Raji (cell line): ENCODE data around the gene KIFC3.

Source experiments
- POLR2A ChIP-seq: IDR thresholded peaks from 2 replicates; pipeline ENCODE4 v1.6.1; 2011; ENCODE audit warnings: low read depth, low read length, control low read depth; ENCODE audit not compliant: insufficient read depth

The KIFC3 gene

GRCh38 chr16:57765160-57765728, 37.0 kb downstream of the KIFC3 start:
- TF ChIP-seq POLR2A: no peak

- no peak for TF ChIP-seq POLR2A
Measured at GRCh38 chr16:57764341-57765159, 37.7 kb downstream of the KIFC3 start.

- no peak for TF ChIP-seq POLR2A
Measured at GRCh38 chr16:57764006-57764340, 38.3 kb downstream of the KIFC3 start.

GRCh38 chr16:57763285-57764005, 38.8 kb downstream of the KIFC3 start:
- no peak for TF ChIP-seq POLR2A

- TF ChIP-seq POLR2A: no peak
Measured at GRCh38 chr16:57762365-57763040, 39.8 kb downstream of the KIFC3 start.

- TF ChIP-seq POLR2A: no peak
Measured at GRCh38 chr16:57761957-57762356, 40.3 kb downstream of the KIFC3 start.

GRCh38 chr16:57761301-57761700, 41.0 kb downstream of the KIFC3 start:
- no peak for TF ChIP-seq POLR2A

- TF ChIP-seq POLR2A: no peak
Measured at GRCh38 chr16:57760357-57761160, 41.7 kb downstream of the KIFC3 start.

GRCh38 chr16:57759541-57760356, 42.5 kb downstream of the KIFC3 start:
- TF ChIP-seq POLR2A: no peak

- no peak for TF ChIP-seq POLR2A
Measured at GRCh38 chr16:57759131-57759530, 43.2 kb downstream of the KIFC3 start.

GRCh38 chr16:57758331-57759117, 43.8 kb downstream of the KIFC3 start:
- no peak for TF ChIP-seq POLR2A

GRCh38 chr16:57757883-57758282, 44.4 kb downstream of the KIFC3 start:
- TF ChIP-seq POLR2A: no peak

- no peak for TF ChIP-seq POLR2A
Measured at GRCh38 chr16:57757326-57757786, 44.9 kb downstream of the KIFC3 start.
